Activated CD4-positive, alpha-beta memory T cell treated with anti-CD3 and anti-CD28 coated beads for 36 hours (primary cell): Measurements from ENCODE around the gene INPP4A. TPM values are rescaled to one million over a fixed set of nuclear protein-coding genes. Genes with fewer than 3 reads are reported as not detected.

Experiments
- CTCF ChIA-PET: fragments of 350-600 bp; sonication (Branson Sonifier 250); formaldehyde crosslinking; loops from one replicate; lab custom pipeline; 2021; ENCODE audit warnings: antibody characterized with exemption, inconsistent platforms; lab: Charles Lee
- POLR2A ChIA-PET: fragments of 350-600 bp; sonication (Branson Sonifier 250); formaldehyde crosslinking; loops from one replicate; lab custom pipeline; 2021; ENCODE audit warnings: antibody characterized with exemption; lab: Charles Lee
- DNase-seq: peaks from one replicate; pipeline ENCODE4 v3.0.0-alpha.2; 2020
- H3K27ac Mint-ChIP-seq: one replicate; pipeline ENCODE4 v1.8.0; 2021; ENCODE audit warnings: mixed read lengths
- H3K27me3 Mint-ChIP-seq: one replicate; pipeline ENCODE4 v1.8.0; 2021; ENCODE audit warnings: mixed read lengths
- H3K36me3 Mint-ChIP-seq: one replicate; pipeline ENCODE4 v1.8.0; 2021; ENCODE audit warnings: mixed read lengths
- H3K4me1 Mint-ChIP-seq: one replicate; pipeline ENCODE4 v1.8.0; 2021; ENCODE audit warnings: low read depth, mixed read lengths
- H3K4me3 Mint-ChIP-seq: one replicate; pipeline ENCODE4 v1.8.0; 2021; ENCODE audit warnings: mild to moderate bottlenecking, mixed read lengths
- H3K9me3 Mint-ChIP-seq: one replicate; pipeline ENCODE4 v1.8.0; 2021; ENCODE audit warnings: mixed read lengths
- intact Hi-C: fragments of 100-400 bp; cut with micrococcal nuclease; formaldehyde crosslinking; loops from one replicate; pipeline ENCODE4 v1.15.1; 2023
- total RNA-seq, 2 experiments: library from RNA; stranded (reverse); gene quantifications; one replicate each; pipeline ENCODE4 v1.2.3, GENCODE V29; 2021

INPP4A gene
- total RNA-seq, 2 experiments from 2014 or later: 40.7 to 42.0 TPM

GRCh38 chr2:98463551-98463971, 18.9 kb downstream of the INPP4A start:
- DNase-seq: no peak
- Mint-ChIP-seq H3K9me3 (no peaks in the 10 kb centered on the region), H3K36me3 (peaks cover 2% of the 10 kb centered on the region), H3K4me1 (peaks cover 92% of the 10 kb centered on the region), H3K27me3 (no peaks in the 10 kb centered on the region), H3K27ac (peak overlapping the region; percentile 95), H3K4me3 (peak overlapping the region; percentile 68)
- ChIA-PET CTCF (interaction anchor here (2.4 to 5.0 kb wide), 3 partner anchors 11 to 25 kb away, joined by 8 to 20 read pairs (median 20); no protein-coding TSS in a partner anchor), POLR2A (interaction anchor here (0.7 to 4.5 kb wide), 6 partner anchors 7 to 18 kb away, joined by 3 to 25 read pairs (median 9); partner anchors contain the start of gene INPP4A)
- intact Hi-C loops: loop anchor here (10.0 kb wide), 1 partner anchor 271 kb away; the partner anchor contains the start of gene MGAT4A

GRCh38 chr2:98463988-98464771, 19.5 kb downstream of the INPP4A start:
- CTCF ChIA-PET: interaction anchor here (0.7 to 5.0 kb wide), 11 partner anchors 9 to 88 kb away, joined by 3 to 20 read pairs (median 6); no protein-coding TSS in a partner anchor
- peak; percentile 49 for DNase-seq
- peak overlapping the region; percentile 95 for H3K27ac Mint-ChIP-seq
- no peaks in the 10 kb centered on the region for H3K27me3 Mint-ChIP-seq
- no peaks in the 10 kb centered on the region for H3K36me3 Mint-ChIP-seq
- intact Hi-C loops: loop anchor here (2.0 to 10.0 kb wide), 2 partner anchors 15 to 271 kb away; partner anchors contain the start of gene MGAT4A
- no peaks in the 10 kb centered on the region for H3K9me3 Mint-ChIP-seq
- H3K4me1 Mint-ChIP-seq: peaks cover 91% of the 10 kb centered on the region
- H3K4me3 Mint-ChIP-seq: peak overlapping the region; percentile 68
- POLR2A ChIA-PET: interaction anchor here (0.7 to 4.5 kb wide), 12 partner anchors 8 to 193 kb away, joined by 3 to 25 read pairs (median 4); partner anchors contain the start of gene INPP4A

- POLR2A ChIA-PET: interaction anchor here (0.7 to 4.5 kb wide), 14 partner anchors 9 to 193 kb away, joined by 3 to 25 read pairs (median 4); partner anchors contain the start of gene INPP4A
- peak; percentile 59 for DNase-seq
- CTCF ChIA-PET: interaction anchor here (0.7 to 5.0 kb wide), 13 partner anchors 9 to 87 kb away, joined by 3 to 20 read pairs (median 5); no protein-coding TSS in a partner anchor
- H3K36me3 Mint-ChIP-seq: no peaks in the 10 kb centered on the region
- peaks cover 87% of the 10 kb centered on the region for H3K4me1 Mint-ChIP-seq
- peak overlapping the region; percentile 68 for H3K4me3 Mint-ChIP-seq
- no peaks in the 10 kb centered on the region for H3K9me3 Mint-ChIP-seq
- H3K27me3 Mint-ChIP-seq: no peaks in the 10 kb centered on the region
- intact Hi-C loops: loop anchor here (1.0 to 10.0 kb wide), 3 partner anchors 10 to 270 kb away; partner anchors contain the start of gene MGAT4A
- peak overlapping the region; percentile 95 for H3K27ac Mint-ChIP-seq
These were observed 20.2 kb downstream of the INPP4A start for GRCh38 chr2:98464772-98465310.

GRCh38 chr2:98465456-98466226, 21.0 kb downstream of the INPP4A start:
- Mint-ChIP-seq H3K4me3 (peak overlapping the region; percentile 68), H3K4me1 (peaks cover 85% of the 10 kb centered on the region), H3K9me3 (no peaks in the 10 kb centered on the region), H3K27me3 (no peaks in the 10 kb centered on the region), H3K36me3 (no peaks in the 10 kb centered on the region), H3K27ac (peak overlapping the region; percentile 95)
- DNase-seq: peak; percentile 79
- CTCF ChIA-PET: interaction anchor here (0.7 to 5.0 kb wide), 8 partner anchors 9 to 52 kb away, joined by 3 to 20 read pairs (median 10); no protein-coding TSS in a partner anchor
- POLR2A ChIA-PET: interaction anchor here (0.7 to 4.5 kb wide), 12 partner anchors 9 to 40 kb away, joined by 3 to 25 read pairs (median 4); partner anchors contain the start of gene INPP4A
- intact Hi-C loops: loop anchor here (1.0 to 10.0 kb wide), 3 partner anchors 10 to 269 kb away; partner anchors contain the start of gene MGAT4A

- H3K4me3 Mint-ChIP-seq: no peak overlapping the region
- H3K27me3 Mint-ChIP-seq: no peaks in the 10 kb centered on the region
- peaks cover 84% of the 10 kb centered on the region for H3K4me1 Mint-ChIP-seq
- peak overlapping the region; percentile 95 for H3K27ac Mint-ChIP-seq
- ChIA-PET CTCF (interaction anchor here (1.0 to 2.2 kb wide), 2 partner anchors 10 to 20 kb away, joined by 3 to 9 read pairs; no protein-coding TSS in a partner anchor), POLR2A (interaction anchor here (0.9 to 4.5 kb wide), 4 partner anchors 9 to 19 kb away, joined by 3 to 25 read pairs (median 4); no protein-coding TSS in a partner anchor)
- H3K9me3 Mint-ChIP-seq: no peaks in the 10 kb centered on the region
- intact Hi-C loops: loop anchor here (10.0 kb wide), 1 partner anchor 268 kb away; the partner anchor contains the start of gene MGAT4A
- DNase-seq: no peak
- H3K36me3 Mint-ChIP-seq: peaks cover 3% of the 10 kb centered on the region
These were observed 22.5 kb downstream of the INPP4A start for GRCh38 chr2:98467082-98467536.

GRCh38 chr2:98467652-98468051, 23.0 kb downstream of the INPP4A start:
- ChIA-PET CTCF (interaction anchor here (1.0 to 2.2 kb wide), 3 partner anchors 11 to 21 kb away, joined by 3 to 9 read pairs (median 5); no protein-coding TSS in a partner anchor), POLR2A (interaction anchor here (1.7 to 4.5 kb wide), 2 partner anchors 12 kb away, joined by 9 to 25 read pairs; no protein-coding TSS in a partner anchor)
- peaks cover 3% of the 10 kb centered on the region for H3K36me3 Mint-ChIP-seq
- intact Hi-C loops: loop anchor here (1.0 to 10.0 kb wide), 5 partner anchors 16 to 267 kb away; partner anchors contain the start of gene MGAT4A
- H3K27ac Mint-ChIP-seq: no peak overlapping the region
- H3K9me3 Mint-ChIP-seq: no peaks in the 10 kb centered on the region
- no peak for DNase-seq
- no peaks in the 10 kb centered on the region for H3K27me3 Mint-ChIP-seq
- peaks cover 89% of the 10 kb centered on the region for H3K4me1 Mint-ChIP-seq
- no peak overlapping the region for H3K4me3 Mint-ChIP-seq

- CTCF ChIA-PET: interaction anchor here (0.9 to 2.2 kb wide), 6 partner anchors 11 to 56 kb away, joined by 3 to 9 read pairs (median 5); no protein-coding TSS in a partner anchor
- POLR2A ChIA-PET: interaction anchor here (0.9 to 1.7 kb wide), 3 partner anchors 11 to 82 kb away, joined by 3 to 10 read pairs (median 9); no protein-coding TSS in a partner anchor
- peak overlapping the region; percentile 60 for H3K27ac Mint-ChIP-seq
- H3K36me3 Mint-ChIP-seq: peaks cover 3% of the 10 kb centered on the region
- peaks cover 90% of the 10 kb centered on the region for H3K4me1 Mint-ChIP-seq
- no peaks in the 10 kb centered on the region for H3K27me3 Mint-ChIP-seq
- H3K9me3 Mint-ChIP-seq: no peaks in the 10 kb centered on the region
- no peak overlapping the region for H3K4me3 Mint-ChIP-seq
- intact Hi-C loops: loop anchor here (1.0 to 10.0 kb wide), 5 partner anchors 15 to 266 kb away; partner anchors contain the start of gene MGAT4A
- DNase-seq: peak; percentile 84
These were observed 24.1 kb downstream of the INPP4A start for GRCh38 chr2:98468621-98469236.

- H3K27ac Mint-ChIP-seq: no peak overlapping the region
- H3K9me3 Mint-ChIP-seq: no peaks in the 10 kb centered on the region
- ChIA-PET CTCF (interaction anchor here (1.8 to 2.9 kb wide), 2 partner anchors 10 to 18 kb away, joined by 8 to 9 read pairs; no protein-coding TSS in a partner anchor), POLR2A (interaction anchor here (2.4 kb wide), 1 partner anchor 10 kb away, joined by 14 read pairs; no protein-coding TSS in a partner anchor)
- DNase-seq: no peak
- no peak overlapping the region for H3K4me3 Mint-ChIP-seq
- peaks cover 90% of the 10 kb centered on the region for H3K4me1 Mint-ChIP-seq
- peaks cover 3% of the 10 kb centered on the region for H3K36me3 Mint-ChIP-seq
- intact Hi-C loops: loop anchor here (2.0 to 10.0 kb wide), 2 partner anchors 35 to 265 kb away; partner anchors contain the start of gene MGAT4A
- H3K27me3 Mint-ChIP-seq: no peaks in the 10 kb centered on the region
These were observed 25.3 kb downstream of the INPP4A start for GRCh38 chr2:98469862-98470544.

- Mint-ChIP-seq H3K27ac (peak overlapping the region; percentile 76), H3K36me3 (peaks cover 3% of the 10 kb centered on the region), H3K9me3 (no peaks in the 10 kb centered on the region), H3K4me1 (peaks cover 90% of the 10 kb centered on the region), H3K4me3 (no peak overlapping the region), H3K27me3 (no peaks in the 10 kb centered on the region)
- ChIA-PET POLR2A (interaction anchor here (0.9 to 2.4 kb wide), 4 partner anchors 9 to 17 kb away, joined by 4 to 14 read pairs (median 4); no protein-coding TSS in a partner anchor), CTCF (interaction anchor here (0.7 to 2.9 kb wide), 5 partner anchors 9 to 58 kb away, joined by 3 to 9 read pairs (median 6); no protein-coding TSS in a partner anchor)
- DNase-seq: peak; percentile 50
- intact Hi-C loops: no loop called here
These were observed 26.2 kb downstream of the INPP4A start for GRCh38 chr2:98470851-98471255.
